Transverse colon (tissue), 4 donors: Measurements from ENCODE around the gene MACO1.

Experiments
- CTCF ChIP-seq, 5 experiments: fragments of 200-600 bp in 3 of 5; fragments of 450-650 bp in 2 of 5; sonication (generic) in 3 of 5; IDR thresholded peaks; 1 replicate in 2 of 5; 2 replicates in 3 of 5; pipeline ENCODE4 v1.5.1; 2016 to 2017; ENCODE audit warnings: antibody characterized with exemption in 5 of 5, inconsistent platforms in 3 of 5, mild to moderate bottlenecking in 2 of 5, moderate library complexity in 1 of 5
- EP300 ChIP-seq: sonication (generic); formaldehyde crosslinking; IDR thresholded peaks from one replicate; pipeline ENCODE4 v1.6.1; 2017; ENCODE audit warnings: antibody characterized with exemption, low read depth
- POLR2A ChIP-seq: fragments of 450-650 bp; IDR thresholded peaks from one replicate; pipeline ENCODE4 v1.6.1; 2016; ENCODE audit warnings: antibody characterized with exemption, mild to moderate bottlenecking, moderate library complexity
- POLR2AphosphoS5 ChIP-seq, 3 donors: sonication (generic); formaldehyde crosslinking; IDR thresholded peaks; one replicate each; pipeline ENCODE4 v1.6.1; 2016; ENCODE audit warnings: antibody characterized with exemption in 3 of 3

- TF ChIP-seq CTCF (IDR thresholded peaks at IDR 0.05) (no peak), POLR2A (no peak), POLR2AphosphoS5 (IDR thresholded peaks at IDR 0.05) (no peak), EP300 (no peak)
Measured at GRCh38 chr1:25468033-25468432, 37.3 kb downstream of the MACO1 start.
